Kidney epithelial cell (primary cell): ENCODE measurements around the gene GALNT17. TPM values are rescaled to one million over a fixed set of nuclear protein-coding genes. Genes with fewer than 3 reads are reported as not detected.

Source experiments
- DNase-seq: peaks from one replicate; pipeline ENCODE4 v3.0.0-alpha.2; 2010; ENCODE audit warnings: low read depth
- H3K27me3 ChIP-seq: 2 replicates; pipeline ENCODE4 v1.6.0; 2011; ENCODE audit warnings: low read length; ENCODE audit not compliant: control insufficient read depth, insufficient read depth
- H3K36me3 ChIP-seq: 2 replicates; pipeline ENCODE4 v1.5.1; 2011; ENCODE audit warnings: low read length; ENCODE audit not compliant: control insufficient read depth, insufficient read depth
- H3K4me3 ChIP-seq: 2 replicates; pipeline ENCODE4 v1.5.1; 2011; ENCODE audit warnings: low read depth, mild to moderate bottlenecking, control low read depth, low read length
- CTCF ChIP-seq: IDR thresholded peaks from 2 replicates; pipeline ENCODE4 v1.5.1; 2011; ENCODE audit warnings: mild to moderate bottlenecking, moderate library complexity, low read length, control low read depth, inconsistent platforms; ENCODE audit not compliant: insufficient read depth, poor library complexity, severe bottlenecking
- total RNA-seq: library from RNA; depleted of rRNA; stranded (reverse); fragments of >200 nt; gene quantifications from 2 replicates; pipeline ENCODE4 v1.2.3, GENCODE V29; 2015

The GALNT17 gene
- total RNA-seq, 1 donor from 2014 or later = 3.3 TPM

- no peak overlapping the region for H3K4me3 ChIP-seq
- TF ChIP-seq CTCF = no peak
Observed at GRCh38 chr7:71389976-71390375, 258.0 kb downstream of the GALNT17 start.

DNA sequence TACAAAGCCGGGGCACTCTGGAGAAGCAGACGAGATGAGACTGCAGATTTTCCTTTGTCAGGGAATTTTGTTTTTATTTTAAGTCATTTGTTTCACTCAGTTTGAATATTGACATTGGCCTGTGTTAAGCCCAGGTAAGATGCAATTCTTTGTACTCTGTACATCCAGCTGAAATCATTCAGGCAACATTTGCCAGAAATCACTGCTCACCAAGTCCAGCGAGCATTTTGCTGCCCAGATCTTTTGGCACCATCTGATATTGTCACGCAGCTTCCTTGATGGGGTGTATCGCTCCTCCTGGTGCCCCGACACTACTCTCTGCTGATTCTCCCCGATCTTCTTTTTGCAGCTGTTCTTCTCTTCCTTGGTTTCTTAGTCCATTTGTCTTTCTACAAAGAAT is 261.7 kb downstream of the GALNT17 start:
- no peak for TF ChIP-seq CTCF
- Histone ChIP-seq H3K27me3 (no peaks in the 10 kb centered on the region), H3K36me3 (no peaks in the 10 kb centered on the region), H3K4me3 (no peak overlapping the region)
- DNase-seq = no peak

More at GRCh38 chr7:71389976-71390375, 258.0 kb downstream of the GALNT17 start:
- Histone ChIP-seq H3K36me3 (no peaks in the 10 kb centered on the region), H3K27me3 (no peaks in the 10 kb centered on the region)
- no peak for DNase-seq

DNA sequence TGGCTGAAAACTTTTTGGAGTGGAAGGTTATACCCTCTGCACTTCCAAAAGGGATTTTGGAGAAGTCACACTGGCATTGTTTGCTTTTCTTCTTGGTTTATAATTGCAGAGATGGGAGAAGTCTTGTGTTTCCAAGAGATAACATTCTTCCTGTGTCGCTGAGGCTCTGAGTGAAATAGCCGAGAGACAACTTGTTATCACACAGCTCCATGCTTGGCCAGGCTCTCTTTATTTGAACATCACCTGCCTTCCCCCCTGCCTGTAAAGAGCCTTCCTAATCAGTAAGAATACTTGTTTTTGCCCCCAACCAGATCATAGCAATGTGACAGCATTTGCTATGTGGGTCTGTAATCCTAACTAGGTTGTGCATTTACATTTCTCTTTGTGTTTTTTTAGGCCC is 270.7 kb downstream of the GALNT17 start:
- no peak for DNase-seq
- no peak for TF ChIP-seq CTCF
- Histone ChIP-seq H3K4me3 (no peak overlapping the region), H3K36me3 (no peaks in the 10 kb centered on the region), H3K27me3 (no peaks in the 10 kb centered on the region)

DNA sequence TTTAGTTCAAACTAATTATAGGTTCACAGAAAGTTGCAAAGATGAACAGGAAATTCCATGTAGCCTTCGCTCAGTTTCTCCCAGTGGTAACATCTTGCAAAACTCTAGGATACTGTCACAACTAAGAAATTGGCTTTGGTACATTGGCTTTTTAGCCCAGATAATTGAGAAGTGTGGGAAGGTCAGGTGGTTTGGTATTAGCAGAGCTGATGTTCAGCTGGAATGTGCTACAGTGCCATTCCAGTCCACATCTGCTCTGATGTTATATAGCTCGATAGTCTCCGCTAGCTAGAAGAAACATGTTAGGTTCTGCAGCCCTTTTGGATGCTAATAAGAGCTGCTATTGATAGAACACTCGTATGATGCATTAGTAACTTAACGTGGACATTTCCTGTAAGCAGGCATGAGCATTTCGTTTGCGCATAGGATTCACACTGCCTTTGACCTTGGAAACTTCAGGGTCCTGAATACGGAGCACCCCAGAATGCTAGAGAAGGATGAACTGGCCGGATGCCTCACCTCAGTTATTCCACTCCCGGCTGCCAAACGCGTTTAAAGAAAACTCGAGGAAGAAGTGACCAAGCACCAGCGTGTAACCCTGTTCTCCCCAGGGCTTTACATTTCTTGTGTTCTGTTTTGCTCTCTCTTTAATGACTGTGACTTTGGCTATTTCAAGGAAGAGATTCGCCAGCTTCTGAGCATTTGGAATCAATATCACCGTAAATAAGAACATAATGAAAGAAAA is 271.4 kb downstream of the GALNT17 start:
- no peaks in the 10 kb centered on the region for H3K27me3 ChIP-seq
- H3K4me3 ChIP-seq = no peak overlapping the region
- no peak for TF ChIP-seq CTCF
- DNase-seq = no peak
- H3K36me3 ChIP-seq = no peaks in the 10 kb centered on the region

GRCh38 chr7:71404726-71405345 is 272.9 kb downstream of the GALNT17 start:
- DNase-seq = no peak

More at GRCh38 chr7:71404726-71405345, 272.9 kb downstream of the GALNT17 start:
- H3K36me3 ChIP-seq = no peaks in the 10 kb centered on the region
- no peaks in the 10 kb centered on the region for H3K27me3 ChIP-seq
- no peak for TF ChIP-seq CTCF
- H3K4me3 ChIP-seq = no peak overlapping the region
